ENCODE results near the gene MDH1.
"Not testable (repeated sequence)": the region's sequence is repeated elsewhere in the genome, so short reads cannot be mapped to it uniquely, and the experiment has no call there.

Gene MDH1

GRCh38 chr2:63555931-63556330, 32.8 kb upstream of the MDH1 start:
- no peak for TF ChIP-seq CTCF (conservative IDR thresholded peaks at IDR 0.05; ENCODE audit: control insufficient read depth, insufficient read depth, low read depth, low read length)
- no peak for DNase-seq (ENCODE audit: low read depth)
- H3K4me3 ChIP-seq (ENCODE audit: control insufficient read depth, low read depth, low read length) = no peak overlapping the region

- DNase-seq (ENCODE audit: low read depth); H3K4me3 ChIP-seq (ENCODE audit: control insufficient read depth, low read depth, low read length): not testable (repeated sequence)
These were observed 30.9 kb upstream of the MDH1 start for GRCh38 chr2:63557819-63558218.

GRCh38 chr2:63558922-63559321, 29.8 kb upstream of the MDH1 start:
- not testable (repeated sequence) for H3K4me3 ChIP-seq (ENCODE audit: control insufficient read depth, low read depth, low read length); DNase-seq (ENCODE audit: low read depth)

- H3K4me3 ChIP-seq (ENCODE audit: control insufficient read depth, low read depth, low read length) = no peak overlapping the region
- no peak for TF ChIP-seq CTCF (conservative IDR thresholded peaks at IDR 0.05; ENCODE audit: control insufficient read depth, insufficient read depth, low read depth, low read length)
- no peak for DNase-seq (ENCODE audit: low read depth)
These were observed 26.0 kb upstream of the MDH1 start for GRCh38 chr2:63562751-63563150.

- TF ChIP-seq CTCF (conservative IDR thresholded peaks at IDR 0.05; ENCODE audit: control insufficient read depth, insufficient read depth, low read depth, low read length) = no peak
- no peak overlapping the region for H3K4me3 ChIP-seq (ENCODE audit: control insufficient read depth, low read depth, low read length)
- DNase-seq (ENCODE audit: low read depth) = no peak
These were observed 19.0 kb upstream of the MDH1 start for GRCh38 chr2:63569740-63570139.

GRCh38 chr2:63571291-63571690, 17.5 kb upstream of the MDH1 start:
- no peak for DNase-seq (ENCODE audit: low read depth)
- no peak for TF ChIP-seq CTCF (conservative IDR thresholded peaks at IDR 0.05; ENCODE audit: control insufficient read depth, insufficient read depth, low read depth, low read length)
- H3K4me3 ChIP-seq (ENCODE audit: control insufficient read depth, low read depth, low read length) = no peak overlapping the region

GRCh38 chr2:63572001-63572400, 16.8 kb upstream of the MDH1 start:
- no peak overlapping the region for H3K4me3 ChIP-seq (ENCODE audit: control insufficient read depth, low read depth, low read length)
- TF ChIP-seq CTCF (conservative IDR thresholded peaks at IDR 0.05; ENCODE audit: control insufficient read depth, insufficient read depth, low read depth, low read length) = no peak
- no peak for DNase-seq (ENCODE audit: low read depth)

- DNase-seq (ENCODE audit: low read depth); H3K4me3 ChIP-seq (ENCODE audit: control insufficient read depth, low read depth, low read length): not testable (repeated sequence)
These were observed 15.7 kb upstream of the MDH1 start for GRCh38 chr2:63573026-63573425.

GRCh38 chr2:63573726-63574345, 14.9 kb upstream of the MDH1 start:
- not testable (repeated sequence) for H3K4me3 ChIP-seq (ENCODE audit: control insufficient read depth, low read depth, low read length); DNase-seq (ENCODE audit: low read depth)
